K562 treated with DMSO at 1 percent for 48 hours (cell line): ENCODE results near the gene LYG1. TPM values are rescaled to one million over a fixed set of nuclear protein-coding genes. Genes with fewer than 3 reads are reported as not detected.

Source experiments
- total RNA-seq: library from RNA; unstranded; fragments of 300-600 nt; gene quantifications from 2 replicates; pipeline ENCODE4 v1.2.3, GENCODE V29; 2022; ENCODE audit warnings: low replicate concordance; ENCODE audit errors: extremely low read depth

LYG1 gene
- not detected in 2 replicates for total RNA-seq

GRCh38 chr2:99301097-99301496 is at the start of gene LYG1:
TSS of gene LYG1 (minus strand) at chr2:99301197. CDS start at chr2:99295670, 5,527 bp downstream.

DNA sequence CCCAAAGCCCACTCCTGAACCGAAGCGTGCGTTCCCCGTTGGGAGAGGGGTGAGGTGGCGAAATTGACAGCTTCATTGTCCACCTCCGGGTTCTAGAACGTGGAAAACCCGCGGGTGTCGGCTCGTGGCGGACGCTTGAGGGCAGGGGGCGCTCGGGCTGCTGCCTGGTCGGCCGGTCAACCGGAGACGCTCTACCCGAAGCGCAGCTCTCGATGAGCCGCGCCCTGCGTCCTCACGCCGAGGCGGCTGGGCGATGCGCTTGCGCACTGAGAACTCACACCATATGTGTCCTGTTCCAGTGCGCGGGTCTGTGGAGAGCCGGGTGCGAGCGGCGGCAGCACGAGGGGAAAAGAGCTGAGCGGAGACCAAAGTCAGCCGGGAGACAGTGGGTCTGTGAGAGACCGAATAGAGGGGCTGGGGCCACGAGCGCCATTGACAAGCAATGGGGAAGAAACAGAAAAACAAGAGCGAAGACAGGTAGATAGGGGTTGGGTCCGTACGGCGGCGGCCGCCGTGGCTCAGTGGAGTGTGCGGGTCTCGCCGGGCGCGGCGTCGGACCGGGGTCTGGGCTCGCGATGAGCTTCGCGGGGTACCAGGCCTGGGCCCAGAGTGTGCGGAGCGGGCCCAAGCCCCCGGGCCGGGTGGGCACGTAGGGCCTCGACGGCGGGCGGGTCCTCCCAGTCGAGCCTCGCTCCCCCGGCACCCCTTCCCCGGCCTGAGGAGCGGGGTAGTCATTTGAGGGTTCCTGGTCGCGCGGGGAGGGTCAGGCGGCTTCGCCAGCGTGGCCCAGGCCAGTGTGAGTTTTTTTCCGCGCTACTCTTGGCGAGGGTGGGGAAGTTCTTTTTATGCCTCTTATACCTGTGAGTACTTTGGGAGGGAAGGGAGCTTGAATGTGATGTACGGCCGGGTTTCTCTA is 36.4 kb upstream of the LYG1 start, which contains the start of gene EIF5B:
TSS of gene EIF5B (plus strand) at position 277 of the 916 bp plus-strand sequence. CDS start at position 443, 166 bp downstream.

DNA sequence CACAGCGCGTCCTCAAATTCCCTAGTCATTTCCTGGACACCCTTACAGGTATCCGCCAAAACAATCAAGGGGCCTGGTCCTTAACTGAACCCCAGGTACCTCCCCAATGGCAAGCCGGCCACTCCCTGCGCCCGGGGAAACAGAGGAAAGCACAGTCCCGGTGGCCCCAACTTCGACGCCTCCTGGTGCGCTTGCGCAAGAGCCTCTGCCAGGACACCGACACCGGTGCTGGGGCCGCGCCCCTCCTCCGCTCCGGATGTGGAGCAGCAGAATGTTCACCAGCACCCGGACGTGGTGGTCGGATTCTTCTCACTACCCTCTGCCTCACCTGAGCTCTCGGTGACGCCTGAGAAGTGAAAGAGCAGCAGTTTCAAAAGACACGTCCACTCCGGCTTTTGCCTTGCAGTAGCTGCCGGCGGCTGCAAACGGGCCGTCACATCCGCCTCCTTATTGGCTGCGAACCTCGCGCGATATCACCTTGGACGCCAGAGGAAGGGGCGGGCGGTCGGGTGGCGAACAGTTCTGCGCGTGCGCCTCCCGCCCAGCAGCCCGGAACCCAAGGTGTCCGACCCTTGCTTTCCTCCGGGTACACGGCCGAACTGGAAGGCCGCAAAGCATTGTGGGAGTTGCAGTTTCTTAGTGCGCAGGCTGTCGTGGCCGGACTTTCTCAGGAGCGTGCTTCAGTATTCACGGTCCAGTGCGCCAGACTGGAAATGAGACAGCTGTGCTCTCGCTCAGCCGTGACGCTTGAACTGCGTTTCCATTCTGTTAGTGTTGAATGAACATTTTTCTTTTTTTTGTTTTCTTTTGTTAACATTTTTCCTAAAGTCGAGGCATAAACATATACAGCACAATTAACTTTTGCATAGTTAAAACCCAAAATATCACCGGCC is 35.2 kb upstream of the LYG1 start, which contains the start of gene TXNDC9:
TSS of gene TXNDC9 (minus strand) at position 423 of the 893 bp plus-strand sequence. CDS start 3,123 bp downstream, outside the sequence.

DNA sequence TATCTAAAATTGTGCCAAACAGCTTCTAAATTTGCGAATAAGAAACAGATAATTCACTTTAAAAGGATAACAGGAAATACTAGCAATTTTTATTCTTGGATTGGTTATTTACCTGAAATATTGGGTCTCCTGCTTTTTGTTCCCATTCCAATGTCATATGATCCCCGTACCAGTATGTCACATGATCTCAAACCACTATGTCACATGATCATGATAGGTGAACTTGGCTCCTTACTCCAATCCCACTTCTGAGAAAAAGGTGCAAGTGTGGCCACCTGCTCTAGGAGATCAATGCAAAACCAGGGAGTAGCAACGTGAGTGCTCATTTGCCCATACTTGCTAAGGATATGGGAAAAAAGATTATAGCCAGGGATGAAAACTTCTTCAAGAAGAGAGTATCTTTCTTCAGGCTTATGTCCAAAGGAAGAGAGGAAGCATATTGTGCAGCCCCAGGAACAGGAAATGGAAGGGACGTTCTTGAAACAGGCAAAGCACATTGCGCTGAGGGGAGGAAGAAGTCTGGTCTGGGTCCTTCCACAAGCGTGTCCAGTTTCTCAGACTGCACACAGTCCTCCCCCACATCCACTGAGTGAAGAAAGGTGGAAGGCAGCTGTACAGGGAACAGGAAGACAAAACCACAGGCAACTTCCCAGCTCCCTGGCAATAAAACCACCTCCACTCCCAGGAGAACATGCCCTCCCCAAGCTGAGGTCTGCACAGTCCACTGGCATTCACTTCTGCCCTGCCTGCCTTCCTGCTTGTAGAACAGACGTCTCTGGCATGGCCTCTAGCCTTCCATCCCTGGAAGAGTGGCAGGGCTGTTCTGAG is 45.3 kb downstream of the LYG1 start, which contains the start of gene LYG2:
TSS of gene LYG2 (minus strand) at position 176 of the 828 bp plus-strand sequence. CDS start 1,406 bp downstream, outside the sequence.

Other genes with a start within 250 kb of the LYG1 start
- gene C2orf15, start 159.5 kb downstream of the LYG1 start, total RNA-seq = not detected in 2 replicates
- not detected in 2 replicates for gene TSGA10, start 146.3 kb downstream of the LYG1 start, total RNA-seq
- not detected in 2 replicates for gene LIPT1, start 146.2 kb downstream of the LYG1 start, total RNA-seq
- not detected in 2 replicates for gene MITD1, start 120.1 kb downstream of the LYG1 start, total RNA-seq
- gene MRPL30, start 120.0 kb downstream of the LYG1 start, total RNA-seq = not detected in 2 replicates
- gene LYG2, start 45.5 kb downstream of the LYG1 start, total RNA-seq = not detected in 2 replicates
- not detected in 2 replicates for gene TXNDC9, start 35.1 kb upstream of the LYG1 start, total RNA-seq
- gene EIF5B, start 36.2 kb upstream of the LYG1 start, total RNA-seq = not detected in 2 replicates
- not detected in 2 replicates for gene REV1, start 188.8 kb upstream of the LYG1 start, total RNA-seq